B cell (primary cell): ENCODE data around the gene SHB. TPM values are rescaled to one million over a fixed set of nuclear protein-coding genes. Genes with fewer than 3 reads are reported as not detected.

Source experiments
- ATAC-seq: fragments of 200-7000 bp; cut with Tn5 transposase; one replicate; pipeline ENCODE4 v1.10.0; 2021; ENCODE audit warnings: low read depth, mild to moderate bottlenecking, moderate number of reproducible peaks, moderate library complexity
- CTCF ChIA-PET: fragments of 350-600 bp; sonication (Branson Sonifier 250); formaldehyde crosslinking; loops from one replicate; lab custom pipeline; 2021; ENCODE audit warnings: antibody characterized with exemption, inconsistent platforms; lab: Charles Lee
- POLR2A ChIA-PET: fragments of 350-600 bp; sonication (Branson Sonifier 250); formaldehyde crosslinking; loops from one replicate; lab custom pipeline; 2021; ENCODE audit warnings: antibody characterized with exemption; lab: Charles Lee
- DNase-seq: peaks from one replicate; pipeline ENCODE4 v3.0.0; 2013
- H2AFZ ChIP-seq: 2 replicates; pipeline ENCODE4 v1.6.1; 2012; ENCODE audit warnings: mild to moderate bottlenecking, low read depth, low read length; ENCODE audit not compliant: insufficient read depth, poor library complexity, severe bottlenecking
- H3K27ac ChIP-seq, 2 donors: 1 replicate in 1 of 2; 2 replicates in 1 of 2; pipeline ENCODE4 v1.5.1; 2012 to 2013; ENCODE audit warnings: low read length in 2 of 2, mild to moderate bottlenecking in 2 of 2, moderate library complexity in 1 of 2
- H3K27me3 ChIP-seq, 4 experiments: fragments of 200-600 bp in 1 of 4; sonication (generic) in 1 of 4; replicated peaks in 1 of 4; 1 replicate in 2 of 4; 2 replicates in 2 of 4; pipeline versions ENCODE4 v1.6.1 to v1.7.0; 2013 to 2016; ENCODE audit warnings: low read length in 3 of 4, mild to moderate bottlenecking in 2 of 4, mixed read lengths in 1 of 4, moderate library complexity in 1 of 4; ENCODE audit not compliant: insufficient read depth in 4 of 4, control insufficient read depth in 3 of 4; ENCODE audit errors: control extremely low read depth in 1 of 4
- H3K36me3 ChIP-seq, 2 experiments: replicated peaks in 1 of 2; 1 replicate in 1 of 2; 2 replicates in 1 of 2; pipeline versions ENCODE4 v1.6.1 to v1.7.1; 2013; ENCODE audit warnings: low read length in 1 of 2; ENCODE audit not compliant: insufficient read depth in 2 of 2, control insufficient read depth in 1 of 2; ENCODE audit errors: control extremely low read depth in 1 of 2, extremely low read depth in 1 of 2
- H3K4me1 ChIP-seq, 2 donors: fragments of 200-600 bp in 1 of 2; sonication (generic) in 1 of 2; 1 replicate in 1 of 2; 2 replicates in 1 of 2; pipeline versions ENCODE4 v1.5.1 to v1.6.1; 2013 to 2017; ENCODE audit warnings: low read length in 2 of 2; ENCODE audit not compliant: control insufficient read depth in 2 of 2, insufficient read depth in 2 of 2
- H3K4me2 ChIP-seq: replicated peaks from 2 replicates; pipeline ENCODE3; 2012; ENCODE audit warnings: mild to moderate bottlenecking, low read depth, low read length; ENCODE audit not compliant: poor library complexity, severe bottlenecking
- H3K4me3 ChIP-seq, 5 experiments: fragments of 200-600 bp in 1 of 5; sonication (generic) in 1 of 5; 1 replicate in 3 of 5; 2 replicates in 2 of 5; pipeline versions ENCODE4 v1.5.1 to v1.7.0; 2011 to 2016; ENCODE audit warnings: low read length in 4 of 5, mild to moderate bottlenecking in 4 of 5, low read depth in 2 of 5, control low read depth in 1 of 5, moderate library complexity in 1 of 5; ENCODE audit not compliant: insufficient read depth in 1 of 5; ENCODE audit errors: control extremely low read depth in 1 of 5, extremely low read depth in 1 of 5
- H3K79me2 ChIP-seq: fragments of 200-600 bp; sonication (generic); one replicate; pipeline ENCODE4 v1.6.0; 2016; ENCODE audit warnings: low read length; ENCODE audit not compliant: control insufficient read depth, insufficient read depth
- H3K9ac ChIP-seq: fragments of 200-600 bp; sonication (generic); 2 replicates; pipeline ENCODE4 v1.6.1; 2017; ENCODE audit warnings: mild to moderate bottlenecking, low read length, moderate library complexity
- H3K9me3 ChIP-seq, 3 donors: one replicate each; pipeline versions ENCODE4 v1.6.1 to v1.7.1; 2013; ENCODE audit warnings: low read length in 2 of 3; ENCODE audit not compliant: control insufficient read depth in 2 of 3, insufficient read depth in 1 of 3; ENCODE audit errors: control extremely low read depth in 1 of 3
- H4K20me1 ChIP-seq: 2 replicates; pipeline ENCODE4 v1.6.0; 2012; ENCODE audit warnings: mild to moderate bottlenecking, low read length; ENCODE audit not compliant: insufficient read depth, control insufficient read depth, poor library complexity, severe bottlenecking
- H3K27ac Mint-ChIP-seq: one replicate; pipeline ENCODE4 v1.8.0; 2021; ENCODE audit warnings: mixed read lengths
- H3K27me3 Mint-ChIP-seq: one replicate; pipeline ENCODE4 v1.8.0; 2021; ENCODE audit warnings: mixed read lengths
- H3K4me1 Mint-ChIP-seq: one replicate; pipeline ENCODE4 v1.8.0; 2021; ENCODE audit warnings: mixed read lengths
- H3K4me3 Mint-ChIP-seq: one replicate; pipeline ENCODE4 v1.8.0; 2021; ENCODE audit warnings: mixed read lengths
- H3K9me3 Mint-ChIP-seq: one replicate; pipeline ENCODE4 v1.8.0; 2022; ENCODE audit warnings: mixed read lengths; ENCODE audit not compliant: insufficient read depth
- EZH2 ChIP-seq: IDR thresholded peaks from 2 replicates; pipeline ENCODE4 v1.6.1; 2012; ENCODE audit warnings: borderline replicate concordance, low read depth, mild to moderate bottlenecking, moderate library complexity, low read length; ENCODE audit not compliant: insufficient read depth, poor library complexity, severe bottlenecking
- WGBS: methylation state at CpG from one replicate; pipeline ENCODE4 v1.1.5; 2013; ENCODE audit warnings: missing lambda C conversion rate; ENCODE audit not compliant: insufficient coverage; 5-methylcytosine and 5-hydroxymethylcytosine counted together
- intact Hi-C: fragments of 100-400 bp; cut with micrococcal nuclease; formaldehyde crosslinking; loops from one replicate; pipeline ENCODE4 v1.10.0; 2022
- polyA plus RNA-seq: library from polyadenylated mRNA; depleted of rRNA; stranded (reverse); fragments of >200 nt; gene quantifications from 2 replicates; pipeline ENCODE4 v1.2.3, GENCODE V29; 2012
- total RNA-seq, 2 donors: library from RNA; stranded (reverse); fragments of 120-200 nt in 1 of 2; gene quantifications; 1 replicate in 1 of 2; 2 replicates in 1 of 2; pipeline versions ENCODE4 v1.2.3 to v1.2.4, GENCODE V29; 2013 to 2022
- TF ChIP-seq, protein P1 (sequence below): fragments of 200-600 bp; IDR thresholded peaks from one replicate; pipeline ENCODE4 v1.8.0; 2022; ENCODE audit warnings: antibody characterized with exemption, mild to moderate bottlenecking

The SHB gene
- total and polyA plus RNA-seq, 2 donors (not counting 1 experiment from before 2014, with no cell fraction given), result 0.06 to 1.9 TPM

DNA sequence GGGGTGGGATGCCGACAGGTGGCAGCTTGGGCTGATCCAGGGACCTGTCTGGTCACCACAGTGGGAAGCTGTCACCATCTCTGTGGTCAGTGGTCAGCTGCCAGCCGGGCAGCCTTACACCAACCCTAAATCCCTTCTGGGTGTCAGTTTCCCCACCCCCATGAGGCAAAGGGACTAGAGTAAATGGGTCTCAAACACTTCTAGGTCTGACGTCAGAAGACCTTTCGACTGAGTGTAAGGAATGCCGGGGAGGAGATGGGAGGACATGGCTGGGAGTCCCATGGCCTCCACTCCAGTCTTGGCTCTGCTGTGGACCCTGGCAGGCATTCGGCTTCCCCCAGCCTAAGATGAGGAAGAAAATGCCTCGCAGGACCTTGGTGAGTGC is 124.8 kb downstream of the SHB start:
- Histone ChIP-seq H3K4me1 (no peaks in the 10 kb centered on the region), H3K4me2 (no peak overlapping the region), H3K27me3 (no peaks in the 10 kb centered on the region), H3K27ac (no peak overlapping the region), H3K79me2 (no peaks in the 10 kb centered on the region), H2AFZ (no peak overlapping the region), H3K4me3 (no peak overlapping the region), H3K9ac (no peak overlapping the region), H3K9me3 (no peaks in the 10 kb centered on the region), H4K20me1 (no peaks in the 10 kb centered on the region), H3K36me3 (no peaks in the 10 kb centered on the region)
- Mint-ChIP-seq H3K9me3 (no peaks in the 10 kb centered on the region), H3K27ac (no peak overlapping the region), H3K27me3 (peaks cover 9% of the 10 kb centered on the region), H3K4me1 (no peaks in the 10 kb centered on the region), H3K4me3 (no peak overlapping the region)
- WGBS, result 94% methylated on average over 5 of the region's 7 CpGs
- ChIA-PET CTCF (no interaction called here), POLR2A (no interaction called here)
- DNase-seq, result no peak
- intact Hi-C loops, result no loop called here
- no peak for TF ChIP-seq EZH2
- TF ChIP-seq, protein P1, sequence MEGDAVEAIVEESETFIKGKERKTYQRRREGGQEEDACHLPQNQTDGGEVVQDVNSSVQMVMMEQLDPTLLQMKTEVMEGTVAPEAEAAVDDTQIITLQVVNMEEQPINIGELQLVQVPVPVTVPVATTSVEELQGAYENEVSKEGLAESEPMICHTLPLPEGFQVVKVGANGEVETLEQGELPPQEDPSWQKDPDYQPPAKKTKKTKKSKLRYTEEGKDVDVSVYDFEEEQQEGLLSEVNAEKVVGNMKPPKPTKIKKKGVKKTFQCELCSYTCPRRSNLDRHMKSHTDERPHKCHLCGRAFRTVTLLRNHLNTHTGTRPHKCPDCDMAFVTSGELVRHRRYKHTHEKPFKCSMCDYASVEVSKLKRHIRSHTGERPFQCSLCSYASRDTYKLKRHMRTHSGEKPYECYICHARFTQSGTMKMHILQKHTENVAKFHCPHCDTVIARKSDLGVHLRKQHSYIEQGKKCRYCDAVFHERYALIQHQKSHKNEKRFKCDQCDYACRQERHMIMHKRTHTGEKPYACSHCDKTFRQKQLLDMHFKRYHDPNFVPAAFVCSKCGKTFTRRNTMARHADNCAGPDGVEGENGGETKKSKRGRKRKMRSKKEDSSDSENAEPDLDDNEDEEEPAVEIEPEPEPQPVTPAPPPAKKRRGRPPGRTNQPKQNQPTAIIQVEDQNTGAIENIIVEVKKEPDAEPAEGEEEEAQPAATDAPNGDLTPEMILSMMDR, result no peak
- ATAC-seq, result no peak

DNA sequence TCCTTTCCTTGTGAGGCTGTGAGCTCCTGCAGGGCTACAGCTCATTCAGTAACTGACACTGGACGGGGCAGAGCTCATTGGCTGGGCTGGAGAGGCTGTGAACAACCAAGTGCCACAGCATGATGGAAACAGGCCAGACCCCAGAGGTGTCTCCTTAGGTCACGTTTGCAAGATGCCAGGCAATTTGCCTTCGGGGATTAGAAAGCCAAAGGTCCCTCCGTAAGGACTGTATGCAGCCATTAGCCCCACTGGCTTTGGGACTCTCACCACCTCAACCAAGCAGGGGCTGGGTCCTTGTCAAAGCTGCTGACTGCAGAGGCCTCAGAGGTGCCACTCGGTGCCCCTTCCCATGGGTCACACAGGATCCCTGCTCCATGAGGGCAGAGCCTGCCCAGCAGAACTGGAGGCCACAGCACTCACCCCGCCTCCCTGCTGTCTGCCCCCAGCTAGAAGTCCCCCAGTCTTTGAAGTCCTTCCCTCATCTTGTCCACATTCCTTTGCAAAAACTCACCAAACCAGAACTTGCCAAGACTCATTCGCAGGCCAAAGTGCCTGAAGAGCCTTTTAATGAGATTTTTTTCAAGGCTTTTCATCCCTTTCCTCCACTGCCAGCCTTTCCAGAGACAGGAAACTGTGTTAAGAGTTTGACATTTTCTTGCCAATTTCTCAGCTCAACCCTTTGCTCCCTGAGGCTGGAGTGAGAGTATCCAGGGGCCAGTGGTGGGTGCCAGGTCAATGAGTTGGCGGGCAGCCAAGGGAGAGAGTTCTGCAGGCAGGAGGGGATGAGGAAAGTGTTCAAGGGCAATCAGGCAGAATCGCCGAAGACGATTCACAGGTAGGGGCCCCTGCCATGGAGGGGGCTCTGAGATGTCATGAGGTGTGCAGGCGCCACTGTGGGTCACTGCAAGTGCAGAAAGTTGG is 125.4 kb downstream of the SHB start:
- H3K27ac ChIP-seq, result no peak overlapping the region
- no peaks in the 10 kb centered on the region for H3K4me1 ChIP-seq
- DNase-seq (no peak), ATAC-seq (no peak)
- Mint-ChIP-seq H3K4me1 (no peaks in the 10 kb centered on the region), H3K4me3 (no peak overlapping the region), H3K9me3 (no peaks in the 10 kb centered on the region), H3K27ac (no peak overlapping the region), H3K27me3 (peaks cover 9% of the 10 kb centered on the region)
- no peaks in the 10 kb centered on the region for H3K27me3 ChIP-seq
- TF ChIP-seq, protein P1, result no peak
- no peak for TF ChIP-seq EZH2
- H2AFZ ChIP-seq, result no peak overlapping the region
- no peaks in the 10 kb centered on the region for H4K20me1 ChIP-seq
- H3K4me2 ChIP-seq, result no peak overlapping the region
- 90% methylated on average over 12 of the region's 12 CpGs for WGBS
- no peaks in the 10 kb centered on the region for H3K79me2 ChIP-seq
- no peaks in the 10 kb centered on the region for H3K9me3 ChIP-seq
- H3K36me3 ChIP-seq, result no peaks in the 10 kb centered on the region
- no peak overlapping the region for H3K4me3 ChIP-seq
- H3K9ac ChIP-seq, result no peak overlapping the region
- intact Hi-C loops, result no loop called here
- POLR2A ChIA-PET, result no interaction called here
- CTCF ChIA-PET, result interaction anchor here (1.1 kb wide), 1 partner anchor 9 kb away, joined by 3 read pairs; no protein-coding TSS in a partner anchor
